Measurements from ENCODE around the gene ARFIP1.

DNA sequence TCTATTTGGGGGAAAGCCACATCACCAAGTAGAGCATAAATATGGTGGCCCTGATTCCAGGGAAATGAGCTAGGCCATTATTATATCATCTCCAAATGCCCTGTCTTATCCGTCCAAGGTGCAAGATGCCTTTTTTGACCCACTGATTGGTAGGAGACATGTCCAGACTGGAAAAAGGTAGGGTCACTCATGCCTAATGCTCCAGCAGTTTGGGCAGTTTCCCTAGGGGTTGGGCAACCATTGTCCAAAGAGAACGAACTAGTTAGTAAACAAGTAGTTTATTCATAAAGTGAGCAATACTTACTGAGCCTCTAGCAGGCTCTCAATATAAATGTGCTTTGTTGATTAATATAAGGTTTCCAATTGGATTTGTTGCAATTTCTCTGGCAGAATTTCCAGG lies 162.6 kb downstream of the ARFIP1 start:
- TF ChIP-seq, protein P1, sequence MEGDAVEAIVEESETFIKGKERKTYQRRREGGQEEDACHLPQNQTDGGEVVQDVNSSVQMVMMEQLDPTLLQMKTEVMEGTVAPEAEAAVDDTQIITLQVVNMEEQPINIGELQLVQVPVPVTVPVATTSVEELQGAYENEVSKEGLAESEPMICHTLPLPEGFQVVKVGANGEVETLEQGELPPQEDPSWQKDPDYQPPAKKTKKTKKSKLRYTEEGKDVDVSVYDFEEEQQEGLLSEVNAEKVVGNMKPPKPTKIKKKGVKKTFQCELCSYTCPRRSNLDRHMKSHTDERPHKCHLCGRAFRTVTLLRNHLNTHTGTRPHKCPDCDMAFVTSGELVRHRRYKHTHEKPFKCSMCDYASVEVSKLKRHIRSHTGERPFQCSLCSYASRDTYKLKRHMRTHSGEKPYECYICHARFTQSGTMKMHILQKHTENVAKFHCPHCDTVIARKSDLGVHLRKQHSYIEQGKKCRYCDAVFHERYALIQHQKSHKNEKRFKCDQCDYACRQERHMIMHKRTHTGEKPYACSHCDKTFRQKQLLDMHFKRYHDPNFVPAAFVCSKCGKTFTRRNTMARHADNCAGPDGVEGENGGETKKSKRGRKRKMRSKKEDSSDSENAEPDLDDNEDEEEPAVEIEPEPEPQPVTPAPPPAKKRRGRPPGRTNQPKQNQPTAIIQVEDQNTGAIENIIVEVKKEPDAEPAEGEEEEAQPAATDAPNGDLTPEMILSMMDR (IDR thresholded peaks at IDR 0.05), result no peak
- no peak for TF ChIP-seq EZH2 (IDR thresholded peaks at IDR 0.05; ENCODE audit: borderline replicate concordance, insufficient read depth, low read depth, low read length, poor library complexity, severe bottlenecking)
